Spleen (tissue), 7 donors: ENCODE results near the gene DSTYK.

Experiments used
- POLR2AphosphoS5 ChIP-seq, 3 donors: sonication (generic); formaldehyde crosslinking; IDR thresholded peaks; one replicate each; pipeline ENCODE4 v1.5.1; 2017; ENCODE audit warnings: antibody characterized with exemption in 3 of 3
- TF ChIP-seq, protein P1 (sequence below), 11 experiments: fragments of 200-600 bp in 7 of 11; fragments of 450-650 bp in 4 of 11; sonication (generic) in 4 of 11; IDR thresholded peaks in 8 of 11; conservative IDR thresholded peaks in 3 of 11; 1 replicate in 7 of 11; 2 replicates in 4 of 11; pipeline versions ENCODE4 v1.4.0 to v1.8.0; 2016 to 2021; ENCODE audit warnings: antibody characterized with exemption in 11 of 11, inconsistent platforms in 4 of 11, mild to moderate bottlenecking in 1 of 11
- donor health status: DM: no; HTN: no; CAD: no; lungs with moderate emphysema.
- donor health status: DM: no; HTN: no; CAD: no.
- donor health status: DM: no; HTN: no; CAD: no.

- TF ChIP-seq POLR2AphosphoS5 (IDR thresholded peaks at IDR 0.05): no peak
- TF ChIP-seq, protein P1, sequence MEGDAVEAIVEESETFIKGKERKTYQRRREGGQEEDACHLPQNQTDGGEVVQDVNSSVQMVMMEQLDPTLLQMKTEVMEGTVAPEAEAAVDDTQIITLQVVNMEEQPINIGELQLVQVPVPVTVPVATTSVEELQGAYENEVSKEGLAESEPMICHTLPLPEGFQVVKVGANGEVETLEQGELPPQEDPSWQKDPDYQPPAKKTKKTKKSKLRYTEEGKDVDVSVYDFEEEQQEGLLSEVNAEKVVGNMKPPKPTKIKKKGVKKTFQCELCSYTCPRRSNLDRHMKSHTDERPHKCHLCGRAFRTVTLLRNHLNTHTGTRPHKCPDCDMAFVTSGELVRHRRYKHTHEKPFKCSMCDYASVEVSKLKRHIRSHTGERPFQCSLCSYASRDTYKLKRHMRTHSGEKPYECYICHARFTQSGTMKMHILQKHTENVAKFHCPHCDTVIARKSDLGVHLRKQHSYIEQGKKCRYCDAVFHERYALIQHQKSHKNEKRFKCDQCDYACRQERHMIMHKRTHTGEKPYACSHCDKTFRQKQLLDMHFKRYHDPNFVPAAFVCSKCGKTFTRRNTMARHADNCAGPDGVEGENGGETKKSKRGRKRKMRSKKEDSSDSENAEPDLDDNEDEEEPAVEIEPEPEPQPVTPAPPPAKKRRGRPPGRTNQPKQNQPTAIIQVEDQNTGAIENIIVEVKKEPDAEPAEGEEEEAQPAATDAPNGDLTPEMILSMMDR (IDR thresholded peaks at IDR 0.05 in 8 of 11, conservative IDR thresholded peaks at IDR 0.05 in 3 of 11): no peak
Observed at GRCh38 chr1:205190845-205191577, 20.5 kb downstream of the DSTYK start.
